ENCODE results near the gene ARAF. TPM values are rescaled to one million over a fixed set of nuclear protein-coding genes. Genes with fewer than 3 reads are reported as not detected.
A peak's percentile ranks its signal among the peaks of the same experiment; 100 is the strongest.

Gene ARAF
- total and polyA plus RNA-seq, 4 donors: 32.6 to 85.9 (median 47.0) TPM

DNA sequence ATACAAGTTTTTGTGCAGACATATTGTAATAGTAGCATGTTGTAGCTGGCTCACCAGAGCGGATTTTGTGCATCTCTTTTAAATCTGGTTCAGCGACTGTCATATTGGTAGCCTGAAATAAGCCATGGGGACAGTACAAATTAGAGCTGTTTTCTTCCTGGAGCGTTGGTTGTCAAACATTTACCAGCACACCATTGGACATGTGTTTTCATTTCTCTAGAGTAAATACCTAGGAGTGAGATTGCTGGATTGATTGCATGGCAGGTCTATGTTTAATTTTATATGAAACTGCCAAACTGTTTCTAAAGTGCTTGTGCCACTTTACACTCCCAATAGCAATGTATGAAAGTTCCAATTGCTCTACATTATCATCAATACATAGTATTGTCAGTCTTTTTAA is 2.6 kb upstream of the ARAF start:
- TF ChIP-seq, protein P1, sequence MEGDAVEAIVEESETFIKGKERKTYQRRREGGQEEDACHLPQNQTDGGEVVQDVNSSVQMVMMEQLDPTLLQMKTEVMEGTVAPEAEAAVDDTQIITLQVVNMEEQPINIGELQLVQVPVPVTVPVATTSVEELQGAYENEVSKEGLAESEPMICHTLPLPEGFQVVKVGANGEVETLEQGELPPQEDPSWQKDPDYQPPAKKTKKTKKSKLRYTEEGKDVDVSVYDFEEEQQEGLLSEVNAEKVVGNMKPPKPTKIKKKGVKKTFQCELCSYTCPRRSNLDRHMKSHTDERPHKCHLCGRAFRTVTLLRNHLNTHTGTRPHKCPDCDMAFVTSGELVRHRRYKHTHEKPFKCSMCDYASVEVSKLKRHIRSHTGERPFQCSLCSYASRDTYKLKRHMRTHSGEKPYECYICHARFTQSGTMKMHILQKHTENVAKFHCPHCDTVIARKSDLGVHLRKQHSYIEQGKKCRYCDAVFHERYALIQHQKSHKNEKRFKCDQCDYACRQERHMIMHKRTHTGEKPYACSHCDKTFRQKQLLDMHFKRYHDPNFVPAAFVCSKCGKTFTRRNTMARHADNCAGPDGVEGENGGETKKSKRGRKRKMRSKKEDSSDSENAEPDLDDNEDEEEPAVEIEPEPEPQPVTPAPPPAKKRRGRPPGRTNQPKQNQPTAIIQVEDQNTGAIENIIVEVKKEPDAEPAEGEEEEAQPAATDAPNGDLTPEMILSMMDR (IDR thresholded peaks at IDR 0.05; ENCODE audit: control extremely low read depth, extremely low read depth): no peak
- 85 to 95% methylated on average over 3 of the region's 3 CpGs for WGBS, 2 donors
- no peak overlapping the region for H3K4me3 ChIP-seq
- H3K9ac ChIP-seq (ENCODE audit: insufficient read depth in 1 of 2, low read length in 2 of 2): no peak overlapping the region
- ATAC-seq (ENCODE audit: insufficient read depth, low FRiP score): no peak
- H3K36me3 ChIP-seq (ENCODE audit: control insufficient read depth in 4 of 4, insufficient read depth in 4 of 4, low read length in 4 of 4): peaks cover 0 to 4% (median 1%) of the 10 kb centered on the region in 4 donors
- H3K27me3 ChIP-seq (ENCODE audit: control insufficient read depth in 3 of 3, insufficient read depth in 3 of 3, low read length in 2 of 3): no peaks in the 10 kb centered on the region
- H3K27ac ChIP-seq (ENCODE audit: low read depth in 1 of 2, low read length in 1 of 2): no peak overlapping the region
- H3K4me1 ChIP-seq (ENCODE audit: control insufficient read depth in 5 of 5, insufficient read depth in 5 of 5, low read length in 5 of 5): peaks cover 0 to 7% (median 0%) of the 10 kb centered on the region in 5 donors
- peaks cover 0 to 2% (median 0%) of the 10 kb centered on the region in 4 donors for H3K9me3 ChIP-seq (ENCODE audit: control insufficient read depth in 4 of 4, insufficient read depth in 3 of 4, low read length in 3 of 4)
- DNase-seq: no peak

DNA sequence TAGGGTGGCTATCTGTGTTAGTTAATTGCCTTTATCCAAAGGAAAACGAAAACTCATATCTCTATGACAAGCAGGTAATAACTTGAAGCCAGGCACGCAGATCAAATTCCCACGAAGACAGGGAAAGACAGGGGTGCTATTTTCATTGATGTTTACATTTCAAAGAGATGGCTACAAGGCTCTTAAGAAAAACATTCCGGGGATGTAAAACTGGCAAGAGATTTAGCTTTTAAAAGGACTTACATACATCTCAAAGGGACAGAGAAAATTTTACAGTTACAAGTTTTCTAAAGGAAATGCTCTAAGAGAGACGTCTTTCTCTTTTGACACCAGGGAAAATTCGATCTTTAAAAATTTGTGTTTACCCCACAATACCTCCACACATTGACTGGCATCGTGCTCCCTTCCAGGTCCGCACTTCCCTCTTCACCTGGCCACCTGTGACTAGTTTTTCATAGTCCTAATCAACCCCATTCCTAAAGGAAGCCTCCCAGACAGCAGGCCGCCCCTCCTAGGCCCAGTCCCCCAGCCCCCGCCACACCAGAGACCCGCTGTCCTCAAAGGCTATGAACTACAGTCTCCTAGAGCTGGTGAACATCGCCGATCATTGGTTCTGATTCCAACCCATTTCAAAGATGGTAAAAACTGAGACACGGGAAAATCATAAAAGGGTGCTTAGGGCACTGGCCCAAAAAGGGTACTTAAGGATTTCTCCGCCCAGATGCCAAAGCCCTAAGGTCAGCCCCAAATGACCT is 649 bp upstream of the ARAF start:
- ATAC-seq (ENCODE audit: insufficient read depth, low FRiP score) (no peak), DNase-seq (no peak)
- TF ChIP-seq, protein P1 (IDR thresholded peaks at IDR 0.05; ENCODE audit: control extremely low read depth, extremely low read depth): no peak
- 23 to 32% methylated on average over 15 of the region's 15 CpGs for WGBS, 2 donors
- peak overlapping the region; percentile 34 to 65 for H3K9ac ChIP-seq (ENCODE audit: insufficient read depth in 1 of 2, low read length in 2 of 2)
- H3K36me3 ChIP-seq (ENCODE audit: control insufficient read depth in 4 of 4, insufficient read depth in 4 of 4, low read length in 4 of 4): peaks cover 0 to 7% (median 5%) of the 10 kb centered on the region in 4 donors
- H3K4me3 ChIP-seq: peak overlapping the region; percentile 1
- peaks cover 0 to 7% (median 3%) of the 10 kb centered on the region in 5 donors for H3K4me1 ChIP-seq (ENCODE audit: control insufficient read depth in 5 of 5, insufficient read depth in 5 of 5, low read length in 5 of 5)
- peak overlapping the region; percentile 82 to 87 for H3K27ac ChIP-seq (ENCODE audit: low read depth in 1 of 2, low read length in 1 of 2)
- H3K9me3 ChIP-seq (ENCODE audit: control insufficient read depth in 4 of 4, insufficient read depth in 3 of 4, low read length in 3 of 4): peaks cover 0 to 2% (median 0%) of the 10 kb centered on the region in 4 donors
- H3K27me3 ChIP-seq (ENCODE audit: control insufficient read depth in 3 of 3, insufficient read depth in 3 of 3, low read length in 2 of 3): no peaks in the 10 kb centered on the region

DNA sequence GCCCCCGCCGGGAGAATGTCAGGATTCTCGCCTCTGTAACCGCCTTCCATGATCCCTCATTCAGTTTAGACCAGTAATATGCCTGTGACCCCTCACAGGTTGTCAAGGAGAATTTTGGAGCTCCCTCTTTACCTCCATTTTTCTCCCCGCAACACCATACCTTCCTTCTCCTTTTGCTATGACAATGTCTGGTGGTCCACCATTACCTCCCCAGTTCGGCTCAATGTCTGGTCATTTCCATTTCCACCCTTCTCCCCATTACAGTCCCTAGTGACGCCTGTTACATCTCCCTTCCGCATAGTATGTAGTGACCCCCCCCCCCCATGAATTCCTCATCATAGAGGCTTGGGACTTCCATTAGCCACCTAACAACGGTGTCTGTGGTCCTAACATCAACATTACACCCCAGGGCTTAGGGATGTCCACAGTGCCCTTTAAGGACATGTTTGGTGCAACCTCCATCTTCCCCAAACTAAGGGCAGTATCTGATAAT is 700 bp downstream of the ARAF start:
- peak overlapping the region in 1 of 2 donors; percentile 75 for H3K9ac ChIP-seq (ENCODE audit: insufficient read depth in 1 of 2, low read length in 2 of 2)

More for the DNA sequence above, 700 bp downstream of the ARAF start:
- Histone ChIP-seq H3K27me3 (ENCODE audit: control insufficient read depth in 3 of 3, insufficient read depth in 3 of 3, low read length in 2 of 3) (no peaks in the 10 kb centered on the region), H3K36me3 (ENCODE audit: control insufficient read depth in 4 of 4, insufficient read depth in 4 of 4, low read length in 4 of 4) (peaks cover 0 to 10% (median 7%) of the 10 kb centered on the region in 4 donors), H3K4me1 (ENCODE audit: control insufficient read depth in 5 of 5, insufficient read depth in 5 of 5, low read length in 5 of 5) (peaks cover 0 to 4% (median 3%) of the 10 kb centered on the region in 5 donors), H3K9me3 (ENCODE audit: control insufficient read depth in 4 of 4, insufficient read depth in 3 of 4, low read length in 3 of 4) (peaks cover 0 to 2% (median 0%) of the 10 kb centered on the region in 4 donors), H3K4me3 (peak overlapping the region; percentile 49), H3K27ac (ENCODE audit: low read depth in 1 of 2, low read length in 1 of 2) (peak overlapping the region; percentile 5 to 77)
- TF ChIP-seq, protein P1 (IDR thresholded peaks at IDR 0.05; ENCODE audit: control extremely low read depth, extremely low read depth): no peak
- no peak for ATAC-seq (ENCODE audit: insufficient read depth, low FRiP score)
- DNase-seq: no peak
- 12 to 32% methylated on average over 8 to 9 of the region's 9 CpGs for WGBS, 2 donors
